Kidney (tissue), 22 donors: ENCODE results near the gene TMEM200B. TPM values are rescaled to one million over a fixed set of nuclear protein-coding genes. Genes with fewer than 3 reads are reported as not detected.

Experiments
- DNase-seq, 5 donors: peaks; one replicate each; pipeline ENCODE4 v3.0.0-alpha.2; 2013 to 2020
- FAIRE-seq: peaks from 2 replicates; lab custom pipeline; 2012; peaks lifted over from hg19 to GRCh38; lab: Jason Lieb, UNC
- H3K27ac ChIP-seq, 2 donors: one replicate each; pipeline ENCODE4 v1.7.0; 2013; ENCODE audit warnings: low read depth in 2 of 2, low read length in 2 of 2, inconsistent platforms in 1 of 2
- H3K27me3 ChIP-seq: one replicate; pipeline ENCODE4 v1.7.1; 2013; ENCODE audit warnings: low read length, inconsistent platforms; ENCODE audit not compliant: control insufficient read depth, insufficient read depth
- H3K36me3 ChIP-seq, 3 donors: one replicate each; pipeline versions ENCODE4 v1.7.0 to v1.7.1; 2013; ENCODE audit warnings: low read length in 3 of 3, control low read depth in 1 of 3, inconsistent platforms in 1 of 3; ENCODE audit not compliant: insufficient read depth in 3 of 3, control insufficient read depth in 2 of 3
- H3K4me1 ChIP-seq, 3 donors: one replicate each; pipeline versions ENCODE4 v1.7.0 to v1.7.1; 2013; ENCODE audit warnings: low read length in 3 of 3, inconsistent platforms in 1 of 3, low read depth in 1 of 3; ENCODE audit not compliant: control insufficient read depth in 2 of 3, insufficient read depth in 2 of 3
- H3K4me3 ChIP-seq, 3 donors: one replicate each; pipeline versions ENCODE4 v1.7.0 to v1.8.1; 2013; ENCODE audit warnings: low read length in 3 of 3, control low read depth in 1 of 3, inconsistent platforms in 1 of 3
- H3K9ac ChIP-seq, 3 donors: one replicate each; pipeline versions ENCODE4 v1.7.0 to v1.7.1; 2013; ENCODE audit warnings: low read length in 3 of 3, control low read depth in 1 of 3, inconsistent platforms in 1 of 3
- H3K9me3 ChIP-seq, 3 donors: one replicate each; pipeline versions ENCODE4 v1.7.0 to v1.7.1; 2013; ENCODE audit warnings: low read length in 3 of 3, control low read depth in 1 of 3, inconsistent platforms in 1 of 3; ENCODE audit not compliant: control insufficient read depth in 2 of 3, insufficient read depth in 1 of 3
- CTCF ChIP-seq: IDR thresholded peaks from 3 replicates; pipeline ENCODE4 v1.5.1; 2012; ENCODE audit warnings: mild to moderate bottlenecking, moderate library complexity, borderline replicate concordance; ENCODE audit not compliant: insufficient read depth; ENCODE audit errors: extremely low read depth
- intact Hi-C: fragments of 100-400 bp; cut with DNase I; formaldehyde crosslinking; loops from one replicate; pipeline ENCODE4 v1.11.1; 2022
- long read RNA-seq, 10 donors: library from polyadenylated mRNA in 1 of 10; unstranded in 1 of 10; transcript quantifications; one replicate each; pipeline ENCODE4 v2.0.0 and lab custom pipeline, GENCODE V29; 2021 to 2026
- polyA plus RNA-seq: library from polyadenylated mRNA; stranded (reverse); fragments of 350-450 nt; fragmentation: Illumina TruSeq; extraction: RNeasy Lipid Tissue Mini Kit (QIAGEN cat#74804); gene quantifications from one replicate; pipeline ENCODE4 v1.2.3, GENCODE V29; 2014; ENCODE audit warnings: low read depth, low replicate concordance; ENCODE audit not compliant: insufficient read depth
- total RNA-seq: library from RNA; stranded (reverse); fragmentation: NEBNext Ultra II Directional; extraction: Animal tissue kit (Norgen Biotek cat#: 25700); gene quantifications from one replicate; pipeline ENCODE4 v1.2.1, GENCODE V29; 2021
- donor health status: control.
- donor health status: control.
- donor health status: control.
- donor health status: control.
- donor health status: control.
- donor health status: DM: yes; HTN: yes; CAD: no.
- donor health status: Normal renal cell carcinoma (clear cell type).

TMEM200B gene
- 8.6 TPM for total RNA-seq
- polyA plus RNA-seq = 7.6 TPM
- long read RNA-seq, donor 1, partial matches to known transcripts = 0 of 3 reads
- long read RNA-seq, donor 1, other reads (novel, unspliced or antisense) = 0 of 3 reads
- long read RNA-seq, donor 2, partial matches to known transcripts = 0 of 3 reads
- long read RNA-seq, donor 2, other reads (novel, unspliced or antisense) = 0 of 3 reads
- long read RNA-seq, donor 3, partial matches to known transcripts = 0 of 2 reads
- long read RNA-seq, donor 3, other reads (novel, unspliced or antisense) = 0 of 2 reads
- long read RNA-seq, donor 4, partial matches to known transcripts = 0 of 5 reads
- long read RNA-seq, donor 4, other reads (novel, unspliced or antisense) = 0 of 5 reads
- long read RNA-seq, donor 5, partial matches to known transcripts = 0 of 1 reads
- long read RNA-seq, donor 5, other reads (novel, unspliced or antisense) = 0 of 1 reads
- long read RNA-seq, donor 6 = 0 reads
- long read RNA-seq, donor 7, transcript TMEM200B-202 (2 exons, 2,501 nt) = major isoform, 12 of 20 reads
- long read RNA-seq, donor 7, partial matches to known transcripts = 0 of 20 reads
- long read RNA-seq, donor 7, other reads (novel, unspliced or antisense) = 5 of 20 reads
- long read RNA-seq, donor 8, partial matches to known transcripts = 0 of 2 reads
- long read RNA-seq, donor 8, other reads (novel, unspliced or antisense) = 0 of 2 reads
- long read RNA-seq, donor 9, partial matches to known transcripts = 0 of 2 reads
- long read RNA-seq, donor 9, other reads (novel, unspliced or antisense) = 0 of 2 reads
- long read RNA-seq, donor 10, partial matches to known transcripts = 0 of 3 reads
- long read RNA-seq, donor 10, other reads (novel, unspliced or antisense) = 0 of 3 reads

GRCh38 chr1:29123887-29124365, at the start of gene TMEM200B:
TSS of gene TMEM200B (minus strand) at chr1:29123903. CDS start at chr1:29121828, 2,075 bp downstream.
- H3K9ac ChIP-seq = peak within 1 kb of the TSS; percentile 26 to 82 (median 48)
- no peak for TF ChIP-seq CTCF
- no peaks in the 10 kb centered on the region for H3K9me3 ChIP-seq
- peaks cover 0 to 6% (median 0%) of the 10 kb centered on the region in 3 donors for H3K4me1 ChIP-seq
- H3K27me3 ChIP-seq = no peaks in the 10 kb centered on the region
- peak within 1 kb of the TSS; percentile 82 to 93 for H3K27ac ChIP-seq
- no peaks in the 10 kb centered on the region for H3K36me3 ChIP-seq
- H3K4me3 ChIP-seq = peak within 1 kb of the TSS; percentile 36 to 66 (median 63)
- DNase-seq = peak in 2 of 5 donors; percentile 46 to 79
- intact Hi-C loops = no loop called here
- no peak for FAIRE-seq

GRCh38 chr1:29172415-29172939, 48.8 kb upstream of the TMEM200B start:
- H3K9ac ChIP-seq = no peak overlapping the region
- H3K4me3 ChIP-seq = no peak overlapping the region
- peaks cover 0 to 4% (median 0%) of the 10 kb centered on the region in 3 donors for H3K36me3 ChIP-seq
- intact Hi-C loops = no loop called here
- H3K4me1 ChIP-seq = peaks cover 0 to 25% (median 14%) of the 10 kb centered on the region in 3 donors
- no peak for TF ChIP-seq CTCF
- H3K27ac ChIP-seq = no peak overlapping the region
- FAIRE-seq = no peak
- no peak for DNase-seq
- no peaks in the 10 kb centered on the region for H3K9me3 ChIP-seq
- no peaks in the 10 kb centered on the region for H3K27me3 ChIP-seq

GRCh38 chr1:29171521-29171920, 47.8 kb upstream of the TMEM200B start:
- no peak for TF ChIP-seq CTCF
- Histone ChIP-seq H3K27me3 (no peaks in the 10 kb centered on the region), H3K4me1 (peaks cover 0 to 33% (median 17%) of the 10 kb centered on the region in 3 donors), H3K4me3 (no peak overlapping the region), H3K9me3 (no peaks in the 10 kb centered on the region), H3K36me3 (peaks cover 0 to 4% (median 0%) of the 10 kb centered on the region in 3 donors), H3K9ac (no peak overlapping the region), H3K27ac (no peak overlapping the region)
- DNase-seq (no peak), FAIRE-seq (no peak)
- intact Hi-C loops = no loop called here
